SH-SY5Y (cell line): ENCODE measurements around the gene SERPINA12.

ENCODE experiments used
- GATA2 ChIP-seq: IDR thresholded peaks from 2 replicates; pipeline ENCODE4 v1.6.1; 2011; ENCODE audit warnings: mild to moderate bottlenecking, low read depth, low read length
- GATA3 ChIP-seq: IDR thresholded peaks from 2 replicates; pipeline ENCODE4 v1.6.1; 2011; ENCODE audit warnings: low read depth, mild to moderate bottlenecking, low read length, moderate library complexity

The SERPINA12 gene

DNA sequence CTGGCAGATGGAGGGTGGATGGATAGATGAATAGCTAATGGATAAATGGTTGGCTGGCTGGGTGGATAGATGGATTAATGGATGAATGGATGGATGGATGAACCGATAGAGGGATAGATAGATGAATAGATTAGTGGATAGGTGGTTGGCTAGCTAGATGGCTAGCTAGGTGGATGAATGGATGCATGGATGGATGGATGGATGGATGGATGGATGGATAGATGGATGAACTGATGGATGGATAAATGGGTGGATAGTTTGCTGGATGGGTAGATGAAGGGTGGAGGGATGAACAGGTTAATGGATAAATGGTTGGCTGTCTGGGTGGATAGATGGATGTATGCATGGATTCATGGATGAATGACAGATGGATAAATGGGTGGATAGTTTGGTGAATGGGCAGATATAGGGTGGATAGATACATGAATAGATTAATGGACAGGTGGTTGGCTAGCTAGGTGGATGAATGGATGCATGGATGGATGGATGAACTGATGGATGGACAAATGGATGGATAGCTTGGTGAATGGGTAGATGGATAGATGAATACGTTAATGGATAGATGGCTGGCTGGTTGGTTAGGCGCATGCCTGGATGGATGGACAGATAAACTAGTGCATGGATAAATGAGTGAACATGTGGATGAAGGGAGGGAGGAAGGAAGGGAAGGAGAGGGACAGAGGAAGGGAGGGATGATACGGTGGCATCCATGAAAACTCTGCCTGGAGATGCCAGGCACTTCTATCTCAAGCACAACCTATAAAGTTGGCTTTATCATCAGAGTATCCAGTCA, 41.3 kb downstream of the SERPINA12 start:
- TF ChIP-seq GATA2 (no peak), GATA3 (no peak)

DNA sequence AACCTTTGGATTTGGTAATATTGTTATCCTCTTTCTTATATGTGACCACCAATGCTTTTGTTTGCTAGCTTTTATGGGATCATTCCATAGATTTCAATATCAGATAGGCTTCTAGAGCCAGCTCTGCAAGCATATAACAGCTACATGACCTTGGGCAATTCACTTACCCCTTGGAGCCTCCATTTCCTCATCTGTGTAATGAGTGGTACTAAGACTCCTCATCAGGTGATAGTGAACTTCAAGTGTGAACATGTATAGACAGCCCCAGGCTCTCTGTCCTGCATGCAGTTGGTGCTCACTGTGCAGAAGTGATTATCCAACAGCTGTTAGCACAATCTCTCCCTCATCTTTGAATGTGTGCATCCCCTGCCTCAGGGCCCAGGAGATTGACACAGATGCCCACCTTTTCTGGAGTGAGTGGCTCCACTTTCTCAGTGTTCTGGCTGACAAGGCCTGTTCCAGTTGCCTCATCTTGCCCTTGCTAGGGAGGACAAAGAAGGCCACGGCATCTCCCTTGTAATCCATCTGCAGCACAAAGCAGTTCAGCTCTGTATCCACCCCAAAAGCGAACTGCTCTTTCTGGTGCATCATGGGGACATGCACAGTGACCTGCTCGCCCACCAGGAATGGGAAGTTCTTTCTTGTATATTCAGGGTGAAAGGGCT, 42.4 kb downstream of the SERPINA12 start:
- TF ChIP-seq GATA2 (no peak; the same call in 1 of the 2 replicates), GATA3 (no peak)

DNA sequence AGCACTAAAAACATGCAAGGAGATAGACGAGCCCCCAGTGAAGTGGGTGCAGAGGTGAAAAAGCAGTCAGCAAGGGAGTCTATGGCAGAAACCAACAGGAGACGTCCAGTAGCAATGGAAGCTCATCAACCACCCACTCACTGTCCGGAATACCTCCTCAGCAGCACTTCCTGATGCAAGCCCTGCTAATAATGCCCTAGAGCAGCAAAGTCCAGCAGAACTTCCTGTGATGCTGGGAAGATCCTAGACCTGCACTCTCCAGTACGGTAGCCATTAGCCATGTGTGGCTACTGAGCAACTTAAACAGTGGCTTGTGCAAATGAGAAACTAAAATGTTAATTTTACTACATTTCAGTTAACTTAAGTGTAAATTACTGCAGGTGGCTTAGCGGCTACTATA, 44.2 kb downstream of the SERPINA12 start:
- TF ChIP-seq GATA2 (no peak), GATA3 (no peak)

DNA sequence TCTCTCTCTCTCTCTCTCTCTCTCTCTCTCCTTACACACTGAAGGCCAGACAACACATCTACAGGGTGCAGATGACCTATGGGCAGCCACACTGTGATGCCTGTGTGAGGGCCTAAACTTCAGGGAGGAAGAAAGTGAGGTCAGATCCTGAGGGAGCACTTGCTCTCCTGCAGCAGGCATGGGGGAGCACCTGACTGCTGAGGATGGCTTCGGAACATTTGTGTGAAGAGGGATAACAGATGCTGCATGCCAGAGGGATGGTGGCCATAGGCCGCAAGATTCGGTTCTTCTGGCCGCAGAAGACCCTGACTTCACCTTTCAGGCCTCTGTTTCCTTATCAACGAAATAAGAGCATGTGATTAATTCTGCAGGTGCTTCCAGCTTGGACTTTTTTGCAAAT, 45.0 kb downstream of the SERPINA12 start:
- no peak for TF ChIP-seq GATA3
- TF ChIP-seq GATA2 = no peak

DNA sequence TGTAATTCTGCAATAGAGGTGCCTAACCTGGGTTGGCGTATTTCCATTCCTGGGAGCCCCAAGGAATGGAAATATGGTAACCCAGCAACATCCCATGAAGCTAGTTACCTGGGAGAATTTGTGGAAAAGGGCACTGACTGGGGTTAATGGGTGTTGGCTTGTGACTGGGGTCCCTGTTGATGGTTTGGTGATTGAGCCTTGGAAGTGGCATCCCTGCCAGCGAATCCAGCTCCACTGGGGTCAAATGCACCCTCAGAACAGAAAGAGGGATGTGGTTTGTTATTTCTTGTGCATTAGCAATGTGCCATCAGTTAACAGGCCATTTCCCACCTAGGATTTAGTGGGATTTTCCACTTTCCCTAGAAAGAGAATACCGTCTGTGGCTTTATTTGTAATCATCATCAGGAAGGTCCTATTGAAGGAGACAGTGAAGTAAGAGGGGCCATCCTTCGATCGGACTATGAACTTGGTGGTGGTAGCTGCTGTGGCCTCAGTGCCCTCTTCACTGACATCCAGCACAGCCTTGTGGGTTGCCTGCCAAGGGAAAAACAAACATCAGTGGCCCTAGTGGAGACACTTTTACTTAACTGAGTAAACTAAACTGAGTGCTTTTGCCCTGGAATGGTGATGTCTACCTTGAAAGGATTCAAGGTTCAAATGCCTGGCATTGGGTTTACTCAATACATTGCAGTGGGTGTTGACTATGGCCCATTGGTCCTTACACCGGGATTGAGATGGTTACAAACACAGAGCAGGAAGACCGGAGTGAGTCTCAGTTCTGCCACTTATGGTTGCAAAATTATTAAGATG, 46.3 kb downstream of the SERPINA12 start:
- TF ChIP-seq GATA2 (no peak), GATA3 (no peak)

DNA sequence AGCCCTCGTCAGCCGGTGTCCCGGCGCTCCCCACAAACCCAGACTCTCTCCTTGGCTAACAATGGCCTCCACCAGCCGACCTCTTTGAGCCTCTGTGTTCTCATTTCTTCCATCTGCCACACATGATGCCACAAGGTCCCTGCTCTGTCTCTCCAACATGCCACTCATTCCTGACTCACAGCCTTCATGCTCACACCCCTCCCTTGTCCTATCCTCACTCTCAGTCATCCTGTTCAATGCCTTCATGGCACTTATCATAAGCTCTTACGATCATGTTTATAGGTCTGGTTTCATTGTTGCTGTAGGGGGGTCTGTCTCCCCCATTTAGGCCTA, 47.1 kb downstream of the SERPINA12 start:
- no peak for TF ChIP-seq GATA3
- no peak for TF ChIP-seq GATA2

DNA sequence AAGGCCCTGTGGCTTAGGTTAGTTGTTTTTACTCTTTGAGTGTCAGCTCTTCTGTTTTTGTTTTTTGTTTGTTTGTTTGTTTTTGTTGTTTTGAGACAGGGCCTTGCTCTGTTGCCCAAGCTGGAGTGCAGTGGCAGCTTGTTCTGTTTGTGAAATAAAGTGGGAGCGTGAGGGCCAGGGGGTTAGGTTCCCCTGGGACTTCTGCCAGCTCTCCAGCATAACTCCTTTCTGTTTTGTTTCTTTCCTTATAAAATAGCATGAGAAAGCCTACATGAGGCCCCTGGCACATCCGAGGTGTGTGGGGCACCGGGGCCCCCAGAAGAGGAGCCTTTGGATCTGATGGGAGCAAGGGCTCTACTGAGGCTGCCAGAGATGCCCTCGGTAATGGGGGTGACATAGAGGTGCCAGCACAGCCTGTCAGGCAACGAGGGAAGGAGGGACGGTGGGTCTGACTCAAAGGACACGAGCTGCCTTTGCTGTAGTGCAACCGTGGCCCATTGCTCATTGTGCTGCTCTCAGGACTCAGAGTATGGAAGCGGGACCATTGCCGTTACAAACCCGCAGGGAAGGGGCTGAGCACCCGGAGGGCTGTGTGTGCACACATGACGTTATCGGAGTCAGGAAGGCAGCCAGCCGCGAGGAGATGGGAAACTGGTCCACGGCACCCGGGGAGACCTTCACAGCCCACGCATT, 47.6 kb downstream of the SERPINA12 start:
- TF ChIP-seq GATA3 (no peak), GATA2 (no peak)

DNA sequence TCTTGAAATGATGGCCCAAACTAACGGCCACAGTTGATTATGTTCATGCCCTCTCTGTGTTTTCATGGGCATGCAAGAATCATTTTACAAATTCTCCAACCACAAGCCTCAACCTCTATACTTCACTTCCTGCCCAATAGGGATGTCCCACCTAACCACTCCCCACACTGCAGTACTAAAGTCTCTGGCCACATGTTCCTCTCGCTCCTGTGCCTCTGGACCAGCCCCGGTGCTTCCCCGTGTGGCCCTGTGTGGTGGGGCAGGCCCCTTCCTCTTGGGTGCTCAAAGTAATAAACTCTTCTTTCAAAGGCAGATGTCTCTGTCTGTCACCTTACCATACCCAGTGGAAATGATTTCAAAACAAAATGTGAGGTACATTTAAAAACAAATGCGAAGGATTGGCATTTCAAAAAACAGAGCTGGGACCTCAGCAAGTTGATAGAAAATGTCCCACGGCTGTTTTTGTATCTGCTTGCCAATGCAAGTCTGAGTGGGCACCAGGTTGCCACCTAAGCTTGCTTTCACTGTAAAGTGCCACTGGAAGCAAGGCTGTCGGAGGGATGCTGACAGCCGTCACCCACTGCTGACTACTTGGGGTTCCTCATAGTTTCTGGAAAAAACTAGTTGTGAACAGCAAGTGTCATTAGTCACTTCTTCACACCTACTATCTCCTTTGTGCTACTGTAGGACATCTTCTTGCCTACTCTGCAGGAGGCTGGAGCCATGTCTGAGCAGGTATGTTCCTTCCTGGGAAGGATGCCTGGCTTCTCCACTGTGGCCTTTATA, 48.4 kb downstream of the SERPINA12 start:
- TF ChIP-seq GATA2 = no peak
- TF ChIP-seq GATA3 = no peak

DNA sequence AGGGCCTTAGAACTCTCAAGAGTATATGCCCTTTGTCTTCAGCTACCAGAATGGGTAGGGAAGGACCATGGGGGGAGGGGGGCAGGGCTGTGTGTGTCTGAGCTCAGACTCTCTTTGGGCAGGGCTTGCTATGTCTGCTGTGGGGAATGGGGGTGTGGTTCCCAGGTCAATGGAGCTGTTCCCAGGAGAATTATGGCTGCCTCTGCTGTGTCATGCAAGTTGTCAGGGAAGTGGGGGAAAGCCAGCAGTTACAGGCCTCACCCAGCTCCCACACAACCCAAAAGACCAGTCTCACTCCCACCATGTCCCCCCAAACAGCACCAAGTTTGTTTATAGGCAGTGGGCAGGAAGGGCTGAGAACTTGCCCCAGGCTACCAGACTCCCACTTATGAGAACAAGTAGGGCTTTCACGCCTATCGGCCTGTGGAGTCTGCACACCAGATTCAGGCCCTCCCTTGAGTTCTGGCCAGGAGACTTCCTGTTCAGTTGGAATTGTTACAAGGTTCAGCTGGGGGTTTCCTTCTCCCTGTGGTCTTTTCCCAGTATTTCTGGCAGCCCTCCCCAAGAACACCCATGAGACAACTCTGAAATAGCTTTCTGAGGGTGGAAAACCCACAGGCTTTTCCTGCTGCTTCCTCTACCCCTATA, 50.6 kb downstream of the SERPINA12 start:
- TF ChIP-seq GATA3 (no peak), GATA2 (no peak)

DNA sequence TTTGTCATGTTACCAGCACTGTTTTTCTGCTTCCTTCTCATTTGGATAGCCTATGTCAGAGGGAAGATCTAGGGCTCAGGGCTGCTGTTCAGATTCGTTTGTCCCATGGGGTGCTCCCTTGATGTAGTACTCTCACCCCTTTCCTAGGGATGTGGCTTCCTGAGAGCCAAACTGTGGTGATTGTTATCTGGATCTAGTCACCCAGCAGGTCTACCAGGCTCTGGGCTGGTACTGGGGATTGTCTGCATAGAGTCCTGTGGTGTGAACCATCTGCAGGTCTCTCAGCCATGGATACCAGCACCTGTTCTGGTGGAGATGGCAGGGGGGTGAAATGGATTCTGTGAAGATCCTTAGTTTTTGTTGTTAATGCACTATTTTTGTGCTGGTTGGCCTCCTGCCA, 51.2 kb downstream of the SERPINA12 start:
- TF ChIP-seq GATA2 (no peak), GATA3 (no peak)

DNA sequence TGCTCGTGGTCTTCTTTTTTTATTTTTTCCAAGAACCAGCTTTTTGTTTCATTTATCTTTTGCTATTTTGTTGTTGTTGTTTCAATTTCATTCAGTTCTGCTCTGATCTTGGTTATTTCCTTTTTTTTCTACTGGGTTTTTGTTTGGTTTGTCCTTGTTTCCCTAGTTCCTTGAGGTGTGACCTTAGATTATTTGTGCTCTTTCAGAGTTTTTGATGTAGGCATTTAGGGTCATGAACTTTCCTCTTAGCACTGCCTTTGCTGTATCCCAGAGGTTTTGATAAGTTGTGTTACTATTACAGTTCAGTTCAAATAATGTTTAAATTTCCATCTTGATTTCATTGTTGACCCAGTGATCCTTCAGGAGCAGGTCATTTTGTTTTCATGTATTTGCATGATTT, 53.3 kb downstream of the SERPINA12 start:
- TF ChIP-seq GATA2 = no peak
- TF ChIP-seq GATA3 = no peak

DNA sequence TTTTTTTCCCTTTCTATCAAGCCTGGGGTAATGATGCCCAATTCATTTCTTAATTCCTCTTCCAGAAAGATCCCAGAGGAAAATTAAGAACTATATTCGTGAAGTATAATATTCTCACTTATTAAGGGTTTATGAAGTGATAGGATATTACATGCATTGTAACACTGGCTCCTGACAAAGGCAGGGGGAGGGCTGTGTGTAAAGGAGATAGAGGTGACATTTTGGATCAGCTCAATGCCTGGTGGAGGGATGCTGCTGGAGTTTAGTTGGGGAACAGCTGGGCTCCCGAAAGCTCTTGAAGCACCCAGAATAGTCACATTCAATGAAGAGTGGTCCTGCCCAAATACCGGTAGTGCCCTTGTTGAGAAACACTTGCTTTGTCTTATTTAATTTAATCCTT, 57.4 kb downstream of the SERPINA12 start:
- TF ChIP-seq GATA3 (no peak), GATA2 (no peak)

DNA sequence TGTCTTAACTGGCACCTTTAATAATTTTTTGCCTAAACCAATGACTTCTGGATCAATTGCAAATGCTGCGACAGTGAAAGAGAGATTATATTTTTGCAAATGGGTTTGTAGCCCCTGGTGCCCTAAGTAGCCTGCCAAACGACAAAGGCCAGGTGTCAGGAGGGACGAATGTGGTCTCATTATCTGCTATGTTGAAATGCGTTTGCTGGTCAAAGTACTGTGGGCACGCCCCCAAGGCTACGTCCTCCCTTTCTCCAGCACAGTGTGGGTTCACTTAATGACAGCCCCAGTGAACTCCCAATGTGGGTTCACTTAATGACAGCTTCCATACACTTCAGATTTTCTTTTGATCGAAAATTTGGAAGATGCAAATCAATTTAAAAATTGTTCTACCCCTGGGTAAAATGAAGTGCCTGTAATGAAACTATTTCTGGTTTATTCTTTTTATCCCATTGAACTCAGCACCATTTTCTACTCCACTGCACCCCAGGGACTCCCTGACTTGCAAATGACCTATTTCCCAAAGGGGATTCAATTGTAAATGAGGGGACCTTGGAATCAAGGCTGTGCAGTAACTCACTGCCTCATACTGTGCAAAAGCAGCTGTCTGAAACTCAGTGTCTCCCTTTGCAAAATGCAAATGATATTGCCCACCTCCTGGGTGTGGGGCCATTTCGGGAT, 58.0 kb downstream of the SERPINA12 start:
- no peak for TF ChIP-seq GATA3
- TF ChIP-seq GATA2 = no peak
